Measurements from ENCODE around the gene DLK1.

- TF ChIP-seq CTCF (IDR thresholded peaks at IDR 0.05) (no peak), POLR2A (IDR thresholded peaks at IDR 0.05) (no peak), POLR2AphosphoS5 (IDR thresholded peaks at IDR 0.05; ENCODE audit: insufficient read depth in 1 of 2, low read depth in 1 of 2) (no peak)
Observed at GRCh38 chr14:100710391-100710790, 16.3 kb upstream of the DLK1 start.

Data from vagina (tissue), 2 donors.